ENCODE results near the gene SLC43A2. TPM values are rescaled to one million over a fixed set of nuclear protein-coding genes. Genes with fewer than 3 reads are reported as not detected.
A peak's percentile ranks its signal among the peaks of the same experiment; 100 is the strongest.

Gene SLC43A2
- total and polyA plus RNA-seq, 10 of the 15 experiments (the other 5 are each of a cell fraction or from before 2014, with no cell fraction given): 0.03 to 14.0 (median 5.3) TPM

GRCh38 chr17:1626333-1626732, 2.3 kb downstream of the SLC43A2 start:
- SMC1A ChIA-PET (ENCODE audit: uncharacterized antibody, unreplicated experiment): interaction anchor here (0.9 to 3.5 kb wide), 6 partner anchors 19 to 173 kb away, joined by 3 to 34 read pairs (median 8); no protein-coding TSS in a partner anchor
- H3K4me1 ChIP-seq (ENCODE audit: control insufficient read depth, insufficient read depth, low read length): peaks cover 36% of the 10 kb centered on the region
- no peak overlapping the region; the same call in 1 of the 2 replicates for H2AFZ ChIP-seq (ENCODE audit: control insufficient read depth, low read depth, low read length)
- H3K27ac ChIP-seq (ENCODE audit: control insufficient read depth, insufficient read depth): no peak overlapping the region
- peak overlapping the region; percentile 100; the same call in 1 of the 2 replicates for H3K4me2 ChIP-seq (ENCODE audit: control insufficient read depth, insufficient read depth)
- DNase-seq (ENCODE audit: low read depth, low spot score): no peak
- no peak overlapping the region for H3K4me3 ChIP-seq
- no TSS peak for BruUV-seq (replicated peaks)
- no peaks in the 10 kb centered on the region for H3K36me3 ChIP-seq (ENCODE audit: control insufficient read depth in 2 of 2, insufficient read depth in 2 of 2, low read length in 1 of 2)
- no peak for ATAC-seq
- in situ Hi-C loops (cut with MboI) (loop anchor here (10.0 kb wide), 1 partner anchor 52 kb away; no protein-coding TSS in a partner anchor), intact Hi-C loops (cut with micrococcal nuclease; ENCODE audit: unreplicated experiment) (loop anchor here (2.0 to 5.0 kb wide), 2 partner anchors 20 to 34 kb away; no protein-coding TSS in a partner anchor)
- RAD21 ChIA-PET (ENCODE audit: unreplicated experiment): interaction anchor here (0.7 to 10.0 kb wide), 5 partner anchors 20 to 152 kb away, joined by 3 to 317 read pairs (median 4); no protein-coding TSS in a partner anchor
- CTCF ChIA-PET: interaction anchor here (0.7 to 9.9 kb wide), 9 partner anchors 10 to 419 kb away, joined by 3 to 380 read pairs (median 8); partner anchors contain the start of genes INPP5K and RILP
- H3K79me2 ChIP-seq (ENCODE audit: control insufficient read depth, insufficient read depth, low read length): peaks cover 6% of the 10 kb centered on the region
- POLR2A ChIA-PET: interaction anchor here (0.6 to 6.0 kb wide), 11 partner anchors 10 to 110 kb away, joined by 3 to 56 read pairs (median 5); partner anchors contain the start of genes INPP5K and RILP
- 88% methylated on average over 3 of the region's 3 CpGs for WGBS (ENCODE audit: insufficient coverage, insufficient replicate concordance, low lambda C conversion rate, missing lambda C conversion rate)
- no peak for FAIRE-seq
- peak overlapping the region; percentile 18; the same call in 1 of the 2 replicates for H3K9ac ChIP-seq (ENCODE audit: control insufficient read depth, insufficient read depth, low read length)
- no peaks in the 10 kb centered on the region for H3K9me3 ChIP-seq (replicated peaks; ENCODE audit: control insufficient read depth, insufficient read depth, low read length)
- no peaks in the 10 kb centered on the region for H3K27me3 ChIP-seq (replicated peaks in 1 of 2; ENCODE audit: control insufficient read depth in 2 of 2, insufficient read depth in 2 of 2, low read length in 1 of 2)
- no peaks in the 10 kb centered on the region for H4K20me1 ChIP-seq (ENCODE audit: control insufficient read depth, insufficient read depth)
- no peak for TF ChIP-seq HDGF (IDR thresholded peaks at IDR 0.05)
- no peak for TF ChIP-seq PML (IDR thresholded peaks at IDR 0.05; ENCODE audit: low read length)
- TF ChIP-seq STAT1 (conservative IDR thresholded peaks at IDR 0.05): no peak
- TF ChIP-seq CUX1 (IDR thresholded peaks at IDR 0.05; ENCODE audit: insufficient replicate concordance, low read depth, low read length): no peak
- TF ChIP-seq HDAC6 (IDR thresholded peaks at IDR 0.05; ENCODE audit: unreplicated experiment): no peak
- no peak for TF ChIP-seq ZBED1 (IDR thresholded peaks at IDR 0.05; ENCODE audit: borderline replicate concordance)
- no peak for TF ChIP-seq ZZZ3 (IDR thresholded peaks at IDR 0.05; ENCODE audit: control insufficient read depth, insufficient read length, low read depth)
- no peak for TF ChIP-seq E4F1 (IDR thresholded peaks at IDR 0.05; ENCODE audit: borderline replicate concordance, partially characterized antibody)
- no peak for TF ChIP-seq RUNX3 (IDR thresholded peaks at IDR 0.05; ENCODE audit: low read length)
- no peak for TF ChIP-seq SIX5 (IDR thresholded peaks at IDR 0.05; ENCODE audit: low read depth, low read length, severe bottlenecking)
- TF ChIP-seq ZNF687 (IDR thresholded peaks at IDR 0.05): no peak

All from GM12878 (cell line).